Endothelial cell of umbilical vein (primary cell): ENCODE data around the gene GALK2. TPM values are rescaled to one million over a fixed set of nuclear protein-coding genes. Genes with fewer than 3 reads are reported as not detected.

Source experiments
- BruUV-seq: library from RNA; stranded (reverse); fragments of 400-500 nt; replicated peaks from 2 replicates; lab custom pipeline; 2021; lab: Mats Ljungman, UMichigan
- CTCF ChIA-PET: fragments of 300-600, 350-600 bp; sonication (Branson Sonifier 250); formaldehyde crosslinking; loops from one replicate; lab custom pipeline; 2021; ENCODE audit warnings: antibody characterized with exemption, inconsistent platforms; lab: Charles Lee
- POLR2A ChIA-PET: fragments of 300-600, 350-600 bp; sonication (Branson Sonifier 250); formaldehyde crosslinking; loops from one replicate; lab custom pipeline; 2021; ENCODE audit warnings: antibody characterized with exemption, inconsistent platforms; lab: Charles Lee
- DNase-seq: peaks from one replicate; pipeline ENCODE4 v3.0.0-alpha.2; 2011; ENCODE audit warnings: low read depth, low spot score
- FAIRE-seq: peaks from 2 replicates; lab custom pipeline; 2011; peaks lifted over from hg19 to GRCh38; lab: Jason Lieb, UNC
- H2AFZ ChIP-seq: 2 replicates; pipeline ENCODE4 v1.6.0; 2012; ENCODE audit warnings: low read depth, low read length, control low read depth, inconsistent platforms
- H3K27ac ChIP-seq: 2 replicates; pipeline ENCODE4 v1.5.1; 2011; ENCODE audit warnings: low read depth, mild to moderate bottlenecking, control low read depth, low read length, moderate library complexity; ENCODE audit not compliant: insufficient read depth
- H3K27me3 ChIP-seq, 2 experiments: 2 replicates each; pipeline versions ENCODE4 v1.6.0 to v1.6.1; 2011; ENCODE audit warnings: low read length in 2 of 2, mixed read lengths in 1 of 2; ENCODE audit not compliant: control insufficient read depth in 2 of 2, insufficient read depth in 2 of 2
- H3K36me3 ChIP-seq, 2 experiments: 2 replicates in 1 of 2; 3 replicates in 1 of 2; pipeline ENCODE4 v1.5.1; 2011; ENCODE audit warnings: low read length in 2 of 2, mild to moderate bottlenecking in 1 of 2, moderate library complexity in 1 of 2; ENCODE audit not compliant: control insufficient read depth in 2 of 2, insufficient read depth in 2 of 2; ENCODE audit errors: extremely low read depth in 1 of 2
- H3K4me1 ChIP-seq: 3 replicates; pipeline ENCODE4 v1.5.1; 2011; ENCODE audit warnings: mild to moderate bottlenecking, low read length; ENCODE audit not compliant: control insufficient read depth, insufficient read depth; ENCODE audit errors: extremely low read depth
- H3K4me2 ChIP-seq: 2 replicates; pipeline ENCODE4 v1.6.1; 2011; ENCODE audit warnings: low read length, control low read depth, mixed read lengths; ENCODE audit not compliant: insufficient read depth
- H3K4me3 ChIP-seq, 3 experiments: fragments of 200-600 bp in 1 of 3; sonication (generic), shearing (Covaris generic) in 1 of 3; replicated peaks in 1 of 3; 2 replicates each; pipeline ENCODE4 v1.5.1; 2011 to 2016; ENCODE audit warnings: control low read depth in 3 of 3, low read length in 3 of 3, mild to moderate bottlenecking in 2 of 3, inconsistent platforms in 1 of 3, low read depth in 1 of 3, moderate library complexity in 1 of 3; ENCODE audit not compliant: insufficient read depth in 1 of 3
- H3K79me2 ChIP-seq: 2 replicates; pipeline ENCODE4 v1.6.0; 2012; ENCODE audit warnings: low read length, inconsistent platforms; ENCODE audit not compliant: control insufficient read depth, insufficient read depth
- H3K9ac ChIP-seq: replicated peaks from 2 replicates; pipeline ENCODE3; 2011; ENCODE audit warnings: low read length, control low read depth; ENCODE audit not compliant: insufficient read depth; ENCODE audit errors: extremely low read depth
- H3K9me1 ChIP-seq: replicated peaks from 3 replicates; pipeline ENCODE4 v1.6.0; 2011; ENCODE audit warnings: mild to moderate bottlenecking, low read length; ENCODE audit not compliant: control insufficient read depth, insufficient read depth; ENCODE audit errors: extremely low read depth
- H3K9me3 ChIP-seq: replicated peaks from 2 replicates; pipeline ENCODE4 v1.5.1; 2012; ENCODE audit warnings: low read length, inconsistent platforms; ENCODE audit not compliant: control insufficient read depth, insufficient read depth
- H4K20me1 ChIP-seq: replicated peaks from 2 replicates; pipeline ENCODE3; 2011; ENCODE audit warnings: mild to moderate bottlenecking, low read length; ENCODE audit not compliant: control insufficient read depth, insufficient read depth; ENCODE audit errors: extremely low read depth
- MYC ChIP-seq: IDR thresholded peaks from one replicate; pipeline ENCODE4 v1.6.1; 2011; ENCODE audit warnings: mild to moderate bottlenecking, low read depth, low read length
- dilution Hi-C: fragments of 300-500 bp; cut with MboI; formaldehyde crosslinking; loops from one replicate; pipeline ENCODE4 v1.15.0; 2019; ENCODE audit warnings: low sequenced_read_pairs; ENCODE audit not compliant: extremely low pct_ligation_motif_present
- intact Hi-C: fragments of 100-400 bp; cut with micrococcal nuclease; formaldehyde crosslinking; loops from one replicate; pipeline ENCODE4 v1.10.0; 2022
- polyA plus RNA-seq, 4 experiments: library from polyadenylated mRNA; depleted of rRNA in 3 of 4; stranded (reverse) in 3 of 4; unstranded in 1 of 4; fragments of >200 nt; gene quantifications; 2 replicates each; pipeline versions ENCODE4 v1.2.1 to v1.2.3, GENCODE V29; 2011 to 2012; ENCODE audit warnings: missing spikeins in 1 of 4
- total RNA-seq: library from RNA; stranded (reverse); gene quantifications from 2 replicates; pipeline ENCODE4 v1.2.3, GENCODE V29; 2021
- TF ChIP-seq, protein P1 (sequence below): IDR thresholded peaks from 2 replicates; pipeline ENCODE4 v1.6.1; 2011; ENCODE audit not compliant: insufficient read depth, insufficient read length
- TF ChIP-seq, protein P2 (sequence below), 2 donors: IDR thresholded peaks; 1 replicate in 1 of 2; 2 replicates in 1 of 2; pipeline ENCODE4 v1.5.1; 2011; ENCODE audit warnings: low read length in 2 of 2, mild to moderate bottlenecking in 2 of 2, moderate library complexity in 2 of 2, control low read depth in 1 of 2, inconsistent platforms in 1 of 2, low read depth in 1 of 2; ENCODE audit not compliant: insufficient read depth in 1 of 2; ENCODE audit errors: extremely low read depth in 1 of 2

Gene GALK2
- total and polyA plus RNA-seq, 2 donors (not counting 3 experiments of a cell fraction or from before 2014, with no cell fraction given) = 19.9 to 31.3 TPM

DNA sequence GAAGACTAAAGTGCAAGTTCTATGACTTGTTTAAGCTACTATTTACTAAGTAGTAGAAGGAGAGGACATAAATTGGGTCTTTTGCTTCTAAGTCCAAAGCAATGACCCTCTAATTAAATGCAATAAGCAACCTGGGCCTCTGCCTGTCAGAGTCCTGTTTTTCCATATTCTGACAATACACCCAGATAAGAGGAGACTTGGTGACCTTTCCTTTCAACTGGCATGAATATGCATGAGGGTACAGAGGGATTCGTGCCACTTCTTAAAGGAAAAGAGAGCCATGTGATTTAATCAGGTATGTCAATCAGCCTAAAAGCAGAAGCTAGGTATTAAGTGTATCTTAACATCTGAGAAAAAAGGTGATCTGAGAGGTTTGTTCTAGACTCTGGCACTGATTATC, 202.3 kb downstream of the GALK2 start:
- dilution Hi-C loops (no loop called here), intact Hi-C loops (no loop called here)
- Histone ChIP-seq H3K79me2 (no peaks in the 10 kb centered on the region), H4K20me1 (no peaks in the 10 kb centered on the region), H3K9me1 (no peaks in the 10 kb centered on the region), H3K4me2 (no peak overlapping the region), H3K4me1 (no peaks in the 10 kb centered on the region), H3K4me3 (no peak overlapping the region), H3K9ac (no peak overlapping the region), H3K36me3 (no peaks in the 10 kb centered on the region), H2AFZ (no peak overlapping the region), H3K9me3 (no peaks in the 10 kb centered on the region), H3K27me3 (no peaks in the 10 kb centered on the region), H3K27ac (no peak overlapping the region)
- BruUV-seq = no TSS peak
- DNase-seq = no peak
- CTCF ChIA-PET = interaction anchor here (2.1 kb wide), 1 partner anchor 50 kb away, joined by 6 read pairs; the partner anchor contains the start of gene FGF7
- TF ChIP-seq, protein P1, sequence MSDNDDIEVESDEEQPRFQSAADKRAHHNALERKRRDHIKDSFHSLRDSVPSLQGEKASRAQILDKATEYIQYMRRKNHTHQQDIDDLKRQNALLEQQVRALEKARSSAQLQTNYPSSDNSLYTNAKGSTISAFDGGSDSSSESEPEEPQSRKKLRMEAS = no peak
- POLR2A ChIA-PET = no interaction called here
- no peak for FAIRE-seq

DNA sequence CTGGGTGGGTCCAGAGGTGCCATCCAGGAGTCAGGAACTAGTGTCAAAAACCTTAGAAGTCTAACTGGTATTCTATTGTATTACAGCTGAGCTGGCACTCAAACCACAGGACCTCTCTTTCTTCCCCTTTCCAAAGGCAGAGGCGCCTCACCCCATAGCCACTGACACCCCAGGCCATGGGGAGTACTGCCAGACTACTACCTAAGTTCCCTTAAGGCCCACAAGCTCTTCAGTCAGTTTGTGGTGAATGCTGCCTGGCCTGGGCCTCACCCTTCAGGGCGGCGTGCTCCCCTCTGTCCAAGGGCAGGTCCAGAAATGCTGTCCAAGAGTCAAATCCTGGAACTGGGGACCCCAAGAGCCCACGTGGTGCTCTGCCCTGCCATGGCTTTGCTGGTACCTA, 209.9 kb downstream of the GALK2 start:
- peaks cover 0 to 6% of the 10 kb centered on the region in 2 experiments for H3K27me3 ChIP-seq
- no peaks in the 10 kb centered on the region for H3K4me1 ChIP-seq
- no peaks in the 10 kb centered on the region for H3K9me1 ChIP-seq
- H3K36me3 ChIP-seq = no peaks in the 10 kb centered on the region
- dilution Hi-C loops (no loop called here), intact Hi-C loops (no loop called here)
- no peaks in the 10 kb centered on the region for H3K9me3 ChIP-seq
- H3K79me2 ChIP-seq = no peaks in the 10 kb centered on the region
- no peaks in the 10 kb centered on the region for H4K20me1 ChIP-seq
- no peak for FAIRE-seq
- TF ChIP-seq, protein P2, sequence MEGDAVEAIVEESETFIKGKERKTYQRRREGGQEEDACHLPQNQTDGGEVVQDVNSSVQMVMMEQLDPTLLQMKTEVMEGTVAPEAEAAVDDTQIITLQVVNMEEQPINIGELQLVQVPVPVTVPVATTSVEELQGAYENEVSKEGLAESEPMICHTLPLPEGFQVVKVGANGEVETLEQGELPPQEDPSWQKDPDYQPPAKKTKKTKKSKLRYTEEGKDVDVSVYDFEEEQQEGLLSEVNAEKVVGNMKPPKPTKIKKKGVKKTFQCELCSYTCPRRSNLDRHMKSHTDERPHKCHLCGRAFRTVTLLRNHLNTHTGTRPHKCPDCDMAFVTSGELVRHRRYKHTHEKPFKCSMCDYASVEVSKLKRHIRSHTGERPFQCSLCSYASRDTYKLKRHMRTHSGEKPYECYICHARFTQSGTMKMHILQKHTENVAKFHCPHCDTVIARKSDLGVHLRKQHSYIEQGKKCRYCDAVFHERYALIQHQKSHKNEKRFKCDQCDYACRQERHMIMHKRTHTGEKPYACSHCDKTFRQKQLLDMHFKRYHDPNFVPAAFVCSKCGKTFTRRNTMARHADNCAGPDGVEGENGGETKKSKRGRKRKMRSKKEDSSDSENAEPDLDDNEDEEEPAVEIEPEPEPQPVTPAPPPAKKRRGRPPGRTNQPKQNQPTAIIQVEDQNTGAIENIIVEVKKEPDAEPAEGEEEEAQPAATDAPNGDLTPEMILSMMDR (IDR thresholded peaks at IDR 0.05; ENCODE audit: extremely low read depth in 1 of 2, insufficient read depth in 1 of 2, low read depth in 1 of 2, low read length in 2 of 2) = no peak
- TF ChIP-seq MYC = no peak
- ChIA-PET CTCF (interaction anchor here (1.4 kb wide), 1 partner anchor 10 kb away, joined by 4 read pairs; no protein-coding TSS in a partner anchor), POLR2A (no interaction called here)
- H3K27ac ChIP-seq = no peak overlapping the region
- no peak overlapping the region for H2AFZ ChIP-seq
- DNase-seq = no peak
- H3K9ac ChIP-seq = no peak overlapping the region
- H3K4me2 ChIP-seq = no peak overlapping the region
- H3K4me3 ChIP-seq = no peak overlapping the region
- BruUV-seq = no TSS peak
